ENCODE data around the gene TOMM20.

TOMM20 gene

GRCh38 chr1:235133086-235133485 is 4.4 kb upstream of the TOMM20 start:
- no peak for DNase-seq

- DNase-seq = no peak
These were observed 3.3 kb upstream of the TOMM20 start for GRCh38 chr1:235131961-235132360.

GRCh38 chr1:235130766-235131270 is 2.2 kb upstream of the TOMM20 start:
- no peak for DNase-seq

- DNase-seq = no peak
These were observed 1.3 kb upstream of the TOMM20 start for GRCh38 chr1:235129774-235130570.

GRCh38 chr1:235127732-235128455 is 743 bp downstream of the TOMM20 start:
- DNase-seq = no peak

GRCh38 chr1:235127203-235127602 is 1.4 kb downstream of the TOMM20 start:
- no peak for DNase-seq

- no peak for DNase-seq
These were observed 4.0 kb downstream of the TOMM20 start for GRCh38 chr1:235124665-235125064.

- DNase-seq = no peak
These were observed 4.5 kb downstream of the TOMM20 start for GRCh38 chr1:235124111-235124510.

- no peak for DNase-seq
These were observed 6.3 kb downstream of the TOMM20 start for GRCh38 chr1:235122348-235122747.

GRCh38 chr1:235113183-235113917 is 15.3 kb downstream of the TOMM20 start:
- DNase-seq = no peak

GRCh38 chr1:235112297-235113182 is 16.1 kb downstream of the TOMM20 start:
- no peak for DNase-seq

GRCh38 chr1:235111107-235111506 is 17.5 kb downstream of the TOMM20 start:
- no peak for DNase-seq

- no peak for DNase-seq
These were observed 19.8 kb downstream of the TOMM20 start for GRCh38 chr1:235108876-235109275.

GRCh38 chr1:235108185-235108593 is 20.4 kb downstream of the TOMM20 start:
- DNase-seq = no peak

- no peak for DNase-seq
These were observed 21.1 kb downstream of the TOMM20 start for GRCh38 chr1:235107368-235108184.

GRCh38 chr1:235106457-235106856 is 22.2 kb downstream of the TOMM20 start:
- no peak for DNase-seq

- DNase-seq = no peak
These were observed 23.3 kb downstream of the TOMM20 start for GRCh38 chr1:235105051-235106043.

GRCh38 chr1:235102993-235103411 is 25.6 kb downstream of the TOMM20 start:
- DNase-seq = no peak

- no peak for DNase-seq
These were observed 26.4 kb downstream of the TOMM20 start for GRCh38 chr1:235102259-235102582.

GRCh38 chr1:235101558-235102258 is 26.9 kb downstream of the TOMM20 start:
- no peak for DNase-seq
